DMS79 treated with DMSO at 0.1 percent for 48 hours (cell line): ENCODE data around the gene CYP2E1.
"Not testable (repeated sequence)": the region's sequence is repeated elsewhere in the genome, so short reads cannot be mapped to it uniquely, and the experiment has no call there.

ENCODE experiments used
- DNase-seq: peaks from one replicate; lab custom pipeline; 2025; lab: John Stamatoyannopoulos, UW

Gene CYP2E1

GRCh38 chr10:133572055-133572454 lies 44.9 kb downstream of the CYP2E1 start:
- DNase-seq, result not testable (repeated sequence)

- DNase-seq, result not testable (repeated sequence)
These were observed 46.3 kb downstream of the CYP2E1 start for GRCh38 chr10:133573460-133573859.

- not testable (repeated sequence) for DNase-seq
These were observed 49.9 kb downstream of the CYP2E1 start for GRCh38 chr10:133577037-133577436.
